BJ (cell line): Measurements from ENCODE around the gene MPC2. TPM values are rescaled to one million over a fixed set of nuclear protein-coding genes. Genes with fewer than 3 reads are reported as not detected.
A peak's percentile ranks its signal among the peaks of the same experiment; 100 is the strongest.

Experiments
- CTCF ChIA-PET: fragments of 350-600 bp; formaldehyde crosslinking; extraction: SDS; loops from one replicate; lab custom pipeline; 2021; ENCODE audit warnings: antibody characterized with exemption, inconsistent platforms; lab: Yijun Ruan, JAX
- POLR2A ChIA-PET: fragments of 300-600 bp; sonication (Branson Sonifier 250); formaldehyde crosslinking; extraction: SDS; loops from one replicate; lab custom pipeline; 2021; ENCODE audit warnings: antibody characterized with exemption; lab: Charles Lee
- DNase-seq: peaks from one replicate; pipeline ENCODE4 v3.0.0-alpha.2; 2011; ENCODE audit warnings: low read depth
- H3K27me3 ChIP-seq: 2 replicates; pipeline ENCODE4 v1.6.0; 2011; ENCODE audit warnings: low read length; ENCODE audit not compliant: control insufficient read depth, insufficient read depth
- H3K36me3 ChIP-seq: 2 replicates; pipeline ENCODE4 v1.5.1; 2011; ENCODE audit warnings: low read length; ENCODE audit not compliant: control insufficient read depth, insufficient read depth
- H3K4me3 ChIP-seq: 2 replicates; pipeline ENCODE4 v1.5.1; 2011; ENCODE audit warnings: low read depth, mild to moderate bottlenecking, control low read depth, low read length
- CTCF ChIP-seq: IDR thresholded peaks from 2 replicates; pipeline ENCODE4 v1.5.1; 2011; ENCODE audit warnings: low read depth, mild to moderate bottlenecking, control low read depth, inconsistent platforms, low read length, moderate library complexity; ENCODE audit not compliant: insufficient read depth
- polyA plus RNA-seq: library from polyadenylated mRNA; depleted of rRNA; stranded (reverse); fragments of >200 nt; gene quantifications from 2 replicates; pipeline ENCODE4 v1.2.3, GENCODE V29; 2011

Gene MPC2
- polyA plus RNA-seq, 1 experiment = 24.2 TPM

- TF ChIP-seq CTCF = no peak
- no peak for DNase-seq
- no peak overlapping the region for H3K4me3 ChIP-seq
- peaks cover 3% of the 10 kb centered on the region for H3K36me3 ChIP-seq
- ChIA-PET POLR2A (no interaction called here), CTCF (no interaction called here)
- H3K27me3 ChIP-seq = no peaks in the 10 kb centered on the region
Measured at GRCh38 chr1:167947733-167948132, 10.9 kb upstream of the MPC2 start.

GRCh38 chr1:167943541-167943940 is 6.7 kb upstream of the MPC2 start:
- no peaks in the 10 kb centered on the region for H3K27me3 ChIP-seq
- POLR2A ChIA-PET = no interaction called here
- no peak for TF ChIP-seq CTCF
- H3K36me3 ChIP-seq = no peaks in the 10 kb centered on the region
- H3K4me3 ChIP-seq = no peak overlapping the region
- no peak for DNase-seq
- CTCF ChIA-PET = no interaction called here

GRCh38 chr1:167940264-167940663 is 3.4 kb upstream of the MPC2 start:
- no peaks in the 10 kb centered on the region for H3K27me3 ChIP-seq
- CTCF ChIA-PET = interaction anchor here (0.7 kb wide), 1 partner anchor 32 kb away, joined by 3 read pairs; no protein-coding TSS in a partner anchor
- POLR2A ChIA-PET = no interaction called here
- no peak for TF ChIP-seq CTCF
- H3K4me3 ChIP-seq = no peak overlapping the region
- H3K36me3 ChIP-seq = no peaks in the 10 kb centered on the region
- no peak for DNase-seq

GRCh38 chr1:167938080-167938636 is 1.3 kb upstream of the MPC2 start:
- CTCF ChIA-PET = no interaction called here
- TF ChIP-seq CTCF = no peak
- no peaks in the 10 kb centered on the region for H3K27me3 ChIP-seq
- no peaks in the 10 kb centered on the region for H3K36me3 ChIP-seq
- H3K4me3 ChIP-seq = peak overlapping the region; percentile 99
- POLR2A ChIA-PET = no interaction called here
- DNase-seq = no peak

GRCh38 chr1:167937709-167938010 is 788 bp upstream of the MPC2 start:
- TF ChIP-seq CTCF = no peak
- ChIA-PET CTCF (interaction anchor here (0.6 to 1.3 kb wide), 2 partner anchors 110 to 144 kb away, joined by 3 to 4 read pairs; no protein-coding TSS in a partner anchor), POLR2A (interaction anchor here (0.7 kb wide), 1 partner anchor 146 kb away, joined by 3 read pairs; no protein-coding TSS in a partner anchor)

More at GRCh38 chr1:167937709-167938010, 788 bp upstream of the MPC2 start:
- DNase-seq = no peak
- Histone ChIP-seq H3K4me3 (peak overlapping the region; percentile 99), H3K27me3 (no peaks in the 10 kb centered on the region), H3K36me3 (no peaks in the 10 kb centered on the region)
